Pancreas (tissue), 10 donors: ENCODE results near the gene PRR18. TPM values are rescaled to one million over a fixed set of nuclear protein-coding genes. Genes with fewer than 3 reads are reported as not detected.

Experiments used
- ATAC-seq, 4 donors: fragments of 200-7000 bp; cut with Tn5 transposase; one replicate each; pipeline versions ENCODE4 v1.8.0 to v1.9.1; 2020; ENCODE audit warnings: mild to moderate bottlenecking in 4 of 4, moderate library complexity in 4 of 4
- DNase-seq, 6 donors: peaks; one replicate each; pipeline ENCODE4 v3.0.0-alpha.2; 2020
- FAIRE-seq: peaks from 2 replicates; lab custom pipeline; 2012; peaks lifted over from hg19 to GRCh38; lab: Jason Lieb, UNC
- H3K27ac ChIP-seq, 4 donors: fragments of 200-600 bp; sonication (generic); 1 replicate in 3 of 4; 2 replicates in 1 of 4; pipeline versions ENCODE4 v1.5.0 to v1.8.0; 2020
- H3K27me3 ChIP-seq, 4 donors: fragments of 200-600 bp; one replicate each; pipeline ENCODE4 v1.8.0; 2021
- H3K36me3 ChIP-seq, 3 donors: fragments of 200-600 bp; sonication (generic) in 1 of 3; one replicate each; pipeline versions ENCODE4 v1.5.0 to v1.8.0; 2020 to 2021
- H3K4me1 ChIP-seq, 3 donors: fragments of 200-600 bp; one replicate each; pipeline ENCODE4 v1.8.0; 2021
- H3K4me3 ChIP-seq, 4 donors: fragments of 200-600 bp; sonication (generic) in 2 of 4; one replicate each; pipeline versions ENCODE4 v1.5.0 to v1.8.0; 2020 to 2021
- H3K9me3 ChIP-seq, 4 donors: fragments of 200-600 bp; one replicate each; pipeline ENCODE4 v1.8.0; 2021
- WGBS, 2 donors: extraction: QIAGEN DNeasy Blood & Tissue Kit; methylation state at CpG; one replicate each; pipeline ENCODE4 v1.1.7; 2013; 5-methylcytosine and 5-hydroxymethylcytosine counted together
- intact Hi-C, 3 donors: fragments of 100-400 bp; cut with DNase I; formaldehyde crosslinking; loops; one replicate each; pipeline versions ENCODE4 v1.11.1 to v1.14.2; 2022
- polyA plus RNA-seq, 2 donors: library from polyadenylated mRNA; stranded (reverse); fragments of 200-250 nt; gene quantifications; one replicate each; pipeline ENCODE4 v1.2.3, GENCODE V29; 2013
- total RNA-seq, 6 donors: library from RNA; stranded (reverse); fragmentation: NEBNext Ultra II Directional in 4 of 6; extraction: Animal tissue kit (Norgen Biotek cat#: 25700) in 4 of 6; gene quantifications; one replicate each; pipeline versions ENCODE4 v1.2.1 to v1.2.4, GENCODE V29; 2021 to 2023
- TF ChIP-seq, protein P1 (sequence below), 4 donors: fragments of 200-600 bp; sonication (generic) in 3 of 4; IDR thresholded peaks; one replicate each; pipeline versions ENCODE4 v1.5.0 to v1.8.0; 2021; ENCODE audit warnings: antibody characterized with exemption in 4 of 4
- donor health status: healthy with polysubstance abuse.
- donor health status: DM: no; HTN: no; CAD: no; lungs with moderate emphysema.
- donor health status: DM: no; HTN: no; CAD: no.
- donor health status: control.
- donor health status: control.
- donor health status: Bipolar disorder and iron deficiency.
- donor health status: DM: yes; HTN: yes; CAD: no.
- donor health status: DM: no; HTN: no; CAD: no.
- donor health status: DM: no; HTN: no; CAD: no.
- donor health status: DM: yes; HTN: yes; CAD: no.

The PRR18 gene
- total and polyA plus RNA-seq, 8 donors, result 0.06 to 0.61 (median 0.34) TPM

- Histone ChIP-seq H3K4me1 (peaks cover 13 to 20% (median 14%) of the 10 kb centered on the region in 3 donors), H3K27ac (peak overlapping the region; percentile 75 to 89 (median 83)), H3K4me3 (peak overlapping the region; percentile 88 to 100 (median 92)), H3K9me3 (no peaks in the 10 kb centered on the region), H3K36me3 (no peaks in the 10 kb centered on the region), H3K27me3 (no peaks in the 10 kb centered on the region)
- ATAC-seq (peak; percentile 8 to 34 (median 18)), DNase-seq (no peak), FAIRE-seq (no peak)
- intact Hi-C loops, result no loop called here
- 0 to 1% methylated on average over 16 of the region's 16 CpGs for WGBS, 2 donors
- TF ChIP-seq, protein P1, sequence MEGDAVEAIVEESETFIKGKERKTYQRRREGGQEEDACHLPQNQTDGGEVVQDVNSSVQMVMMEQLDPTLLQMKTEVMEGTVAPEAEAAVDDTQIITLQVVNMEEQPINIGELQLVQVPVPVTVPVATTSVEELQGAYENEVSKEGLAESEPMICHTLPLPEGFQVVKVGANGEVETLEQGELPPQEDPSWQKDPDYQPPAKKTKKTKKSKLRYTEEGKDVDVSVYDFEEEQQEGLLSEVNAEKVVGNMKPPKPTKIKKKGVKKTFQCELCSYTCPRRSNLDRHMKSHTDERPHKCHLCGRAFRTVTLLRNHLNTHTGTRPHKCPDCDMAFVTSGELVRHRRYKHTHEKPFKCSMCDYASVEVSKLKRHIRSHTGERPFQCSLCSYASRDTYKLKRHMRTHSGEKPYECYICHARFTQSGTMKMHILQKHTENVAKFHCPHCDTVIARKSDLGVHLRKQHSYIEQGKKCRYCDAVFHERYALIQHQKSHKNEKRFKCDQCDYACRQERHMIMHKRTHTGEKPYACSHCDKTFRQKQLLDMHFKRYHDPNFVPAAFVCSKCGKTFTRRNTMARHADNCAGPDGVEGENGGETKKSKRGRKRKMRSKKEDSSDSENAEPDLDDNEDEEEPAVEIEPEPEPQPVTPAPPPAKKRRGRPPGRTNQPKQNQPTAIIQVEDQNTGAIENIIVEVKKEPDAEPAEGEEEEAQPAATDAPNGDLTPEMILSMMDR (IDR thresholded peaks at IDR 0.05), result no peak
These were observed 33.8 kb upstream of the PRR18 start for GRCh38 chr6:166341977-166342348.

- H3K9me3 ChIP-seq, result no peaks in the 10 kb centered on the region
- 25 to 38% methylated on average over 7 of the region's 7 CpGs for WGBS, 2 donors
- no peak for ATAC-seq
- H3K4me1 ChIP-seq, result peaks cover 13 to 20% (median 14%) of the 10 kb centered on the region in 3 donors
- DNase-seq, result no peak
- intact Hi-C loops, result no loop called here
- peak overlapping the region; percentile 88 to 100 (median 92) for H3K4me3 ChIP-seq
- no peak for FAIRE-seq
- no peak overlapping the region for H3K27ac ChIP-seq
- H3K27me3 ChIP-seq, result no peaks in the 10 kb centered on the region
- no peaks in the 10 kb centered on the region for H3K36me3 ChIP-seq
- TF ChIP-seq, protein P1 (IDR thresholded peaks at IDR 0.05), result no peak
These were observed 33.3 kb upstream of the PRR18 start for GRCh38 chr6:166341464-166341863.

- intact Hi-C loops, result no loop called here
- H3K27ac ChIP-seq, result no peak overlapping the region
- no peaks in the 10 kb centered on the region for H3K36me3 ChIP-seq
- H3K4me3 ChIP-seq, result no peak overlapping the region
- H3K4me1 ChIP-seq, result peaks cover 13 to 20% (median 14%) of the 10 kb centered on the region in 3 donors
- no peaks in the 10 kb centered on the region for H3K9me3 ChIP-seq
- DNase-seq (no peak), FAIRE-seq (no peak), ATAC-seq (no peak)
- 95 to 98% methylated on average over 9 of the region's 9 CpGs for WGBS, 2 donors
- TF ChIP-seq, protein P1 (IDR thresholded peaks at IDR 0.05), result no peak
- H3K27me3 ChIP-seq, result no peaks in the 10 kb centered on the region
These were observed 30.7 kb upstream of the PRR18 start for GRCh38 chr6:166338854-166339253.

DNA sequence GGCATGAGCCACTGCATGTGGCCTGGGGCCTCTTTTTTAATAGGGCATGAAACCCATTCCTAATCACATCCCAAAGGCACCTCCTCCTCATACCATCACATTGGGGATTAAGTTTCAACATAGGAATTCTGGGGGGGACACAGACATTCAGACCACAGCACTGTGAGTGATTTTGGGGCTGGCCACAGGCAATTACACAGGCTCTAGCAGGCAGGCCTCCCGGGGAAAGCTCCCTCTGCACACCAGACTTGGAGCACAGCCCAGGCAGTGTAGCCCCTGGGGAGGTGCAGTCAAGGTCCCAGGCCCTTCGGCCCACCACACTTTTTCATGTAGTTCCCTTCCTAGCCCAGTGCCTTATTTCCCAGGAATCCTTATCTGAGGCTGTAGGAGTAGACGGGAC is 28.7 kb upstream of the PRR18 start:
- Histone ChIP-seq H3K36me3 (no peaks in the 10 kb centered on the region), H3K4me3 (no peak overlapping the region), H3K27ac (no peak overlapping the region), H3K9me3 (no peaks in the 10 kb centered on the region), H3K27me3 (no peaks in the 10 kb centered on the region), H3K4me1 (peaks cover 13 to 20% (median 17%) of the 10 kb centered on the region in 3 donors)
- ATAC-seq (no peak), DNase-seq (no peak), FAIRE-seq (no peak)
- WGBS, 2 donors, result 74 to 93% methylated on average over 3 of the region's 3 CpGs
- intact Hi-C loops, result no loop called here
- TF ChIP-seq, protein P1 (IDR thresholded peaks at IDR 0.05), result no peak

- FAIRE-seq (no peak), DNase-seq (no peak), ATAC-seq (no peak)
- Histone ChIP-seq H3K27ac (no peak overlapping the region), H3K9me3 (no peaks in the 10 kb centered on the region), H3K4me3 (no peak overlapping the region), H3K4me1 (peaks cover 11 to 19% (median 11%) of the 10 kb centered on the region in 3 donors), H3K36me3 (no peaks in the 10 kb centered on the region), H3K27me3 (no peaks in the 10 kb centered on the region)
- 83 to 88% methylated on average over 11 of the region's 11 CpGs for WGBS, 2 donors
- TF ChIP-seq, protein P1 (IDR thresholded peaks at IDR 0.05), result no peak
- intact Hi-C loops, result no loop called here
These were observed 27.4 kb upstream of the PRR18 start for GRCh38 chr6:166335378-166336302.
